A172 (cell line): ENCODE measurements around the gene GLYATL1B. TPM values are rescaled to one million over a fixed set of nuclear protein-coding genes. Genes with fewer than 3 reads are reported as not detected.

Experiments
- total RNA-seq: library from RNA; depleted of rRNA; stranded (reverse); fragments of >200 nt; shearing (Covaris generic); gene quantifications from 2 replicates; pipeline ENCODE4 v1.2.3, GENCODE V29; 2014; rRNA removed

The GLYATL1B gene
- total RNA-seq, 1 experiment from 2014 or later, result not detected

Other genes starting within 250 kb of the GLYATL1B start
- 0.14 TPM in 1 of 2 replicates, not detected in the other for gene GLYATL2, start 241.6 kb upstream of the GLYATL1B start, total RNA-seq
- not detected in 2 replicates for gene GLYATL1, start 146.8 kb upstream of the GLYATL1B start, total RNA-seq
- 26.7 and 31.4 TPM in 2 replicates for gene FAM111B, start 20.9 kb downstream of the GLYATL1B start, total RNA-seq
- gene FAM111A, start 56.5 kb downstream of the GLYATL1B start, total RNA-seq, result 83.5 and 102 TPM in 2 replicates
- 0.12 and 0.21 TPM in 2 replicates for gene DTX4, start 85.8 kb downstream of the GLYATL1B start, total RNA-seq
- not detected in 2 replicates for gene MPEG1, start 126.6 kb downstream of the GLYATL1B start, total RNA-seq